Measurements from ENCODE around the gene TRABD.
"Not testable (repeated sequence)": the region's sequence is repeated elsewhere in the genome, so short reads cannot be mapped to it uniquely, and the experiment has no call there.

TRABD gene

DNA sequence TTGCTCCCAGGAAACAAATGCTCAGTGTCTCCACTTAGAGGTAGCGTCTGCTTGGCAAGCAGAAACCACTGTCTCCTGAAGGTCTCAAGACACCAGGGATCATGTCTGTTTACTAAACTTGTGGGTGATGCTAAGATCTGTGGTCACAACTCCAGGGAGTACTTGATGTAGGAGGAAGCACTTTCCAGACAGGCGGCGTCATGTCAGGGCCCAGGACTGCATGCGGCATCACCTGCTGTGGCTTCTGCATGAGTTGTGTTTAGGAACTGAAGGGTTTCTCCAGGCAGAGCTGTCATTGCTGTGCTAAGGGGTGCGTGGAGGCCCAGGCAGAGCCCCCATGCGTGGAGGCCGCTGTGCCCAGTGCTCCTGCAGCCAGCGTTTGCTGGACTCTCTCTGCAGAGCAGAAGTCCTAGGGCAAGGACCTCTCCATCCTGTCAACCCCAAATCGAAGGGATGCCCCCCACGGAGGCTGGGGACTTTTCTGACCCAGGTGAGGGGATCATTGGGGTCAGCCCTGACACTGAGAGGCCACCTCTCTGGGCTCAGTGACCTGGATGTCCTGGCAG lies 23.2 kb upstream of the TRABD start:
- H2AFZ ChIP-seq (ENCODE audit: low read depth, low read length): no peak overlapping the region
- TF ChIP-seq EZH2 (IDR thresholded peaks at IDR 0.05; ENCODE audit: borderline replicate concordance, low read depth, low read length, severe bottlenecking): no peak
- TF ChIP-seq, protein P1, sequence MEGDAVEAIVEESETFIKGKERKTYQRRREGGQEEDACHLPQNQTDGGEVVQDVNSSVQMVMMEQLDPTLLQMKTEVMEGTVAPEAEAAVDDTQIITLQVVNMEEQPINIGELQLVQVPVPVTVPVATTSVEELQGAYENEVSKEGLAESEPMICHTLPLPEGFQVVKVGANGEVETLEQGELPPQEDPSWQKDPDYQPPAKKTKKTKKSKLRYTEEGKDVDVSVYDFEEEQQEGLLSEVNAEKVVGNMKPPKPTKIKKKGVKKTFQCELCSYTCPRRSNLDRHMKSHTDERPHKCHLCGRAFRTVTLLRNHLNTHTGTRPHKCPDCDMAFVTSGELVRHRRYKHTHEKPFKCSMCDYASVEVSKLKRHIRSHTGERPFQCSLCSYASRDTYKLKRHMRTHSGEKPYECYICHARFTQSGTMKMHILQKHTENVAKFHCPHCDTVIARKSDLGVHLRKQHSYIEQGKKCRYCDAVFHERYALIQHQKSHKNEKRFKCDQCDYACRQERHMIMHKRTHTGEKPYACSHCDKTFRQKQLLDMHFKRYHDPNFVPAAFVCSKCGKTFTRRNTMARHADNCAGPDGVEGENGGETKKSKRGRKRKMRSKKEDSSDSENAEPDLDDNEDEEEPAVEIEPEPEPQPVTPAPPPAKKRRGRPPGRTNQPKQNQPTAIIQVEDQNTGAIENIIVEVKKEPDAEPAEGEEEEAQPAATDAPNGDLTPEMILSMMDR (IDR thresholded peaks at IDR 0.05; ENCODE audit: borderline replicate concordance, extremely low read depth, low read length, poor library complexity, severe bottlenecking): no peak
- no peak overlapping the region for H3K27ac ChIP-seq (ENCODE audit: low read length)
- H3K4me3 ChIP-seq (ENCODE audit: low read depth in 1 of 2, low read length in 2 of 2): no peak overlapping the region
- no peak overlapping the region for H3K9ac ChIP-seq (ENCODE audit: low read depth, low read length)
- no peaks in the 10 kb centered on the region for H3K79me2 ChIP-seq (ENCODE audit: insufficient read depth, low read length)
- no peak overlapping the region for H3K4me2 ChIP-seq (ENCODE audit: insufficient read depth, low read length)
- 0 out of 2 replicates have a peak, but pooled peaks cover 3% of the 10 kb centered on the region for H4K20me1 ChIP-seq (ENCODE audit: insufficient read depth, low read length)
- H3K27me3 ChIP-seq (ENCODE audit: insufficient read depth, low read length, poor library complexity): peaks cover 9% of the 10 kb centered on the region
- no peak for ATAC-seq (ENCODE audit: insufficient read depth, low read depth)
- no peaks in the 10 kb centered on the region for H3K36me3 ChIP-seq (ENCODE audit: insufficient read depth, low read length)
- no peaks in the 10 kb centered on the region for H3K9me3 ChIP-seq (ENCODE audit: insufficient read depth, low read length, severe bottlenecking)
- H3K4me1 ChIP-seq (ENCODE audit: insufficient read depth, low read length): no peaks in the 10 kb centered on the region
- no peak for DNase-seq

DNA sequence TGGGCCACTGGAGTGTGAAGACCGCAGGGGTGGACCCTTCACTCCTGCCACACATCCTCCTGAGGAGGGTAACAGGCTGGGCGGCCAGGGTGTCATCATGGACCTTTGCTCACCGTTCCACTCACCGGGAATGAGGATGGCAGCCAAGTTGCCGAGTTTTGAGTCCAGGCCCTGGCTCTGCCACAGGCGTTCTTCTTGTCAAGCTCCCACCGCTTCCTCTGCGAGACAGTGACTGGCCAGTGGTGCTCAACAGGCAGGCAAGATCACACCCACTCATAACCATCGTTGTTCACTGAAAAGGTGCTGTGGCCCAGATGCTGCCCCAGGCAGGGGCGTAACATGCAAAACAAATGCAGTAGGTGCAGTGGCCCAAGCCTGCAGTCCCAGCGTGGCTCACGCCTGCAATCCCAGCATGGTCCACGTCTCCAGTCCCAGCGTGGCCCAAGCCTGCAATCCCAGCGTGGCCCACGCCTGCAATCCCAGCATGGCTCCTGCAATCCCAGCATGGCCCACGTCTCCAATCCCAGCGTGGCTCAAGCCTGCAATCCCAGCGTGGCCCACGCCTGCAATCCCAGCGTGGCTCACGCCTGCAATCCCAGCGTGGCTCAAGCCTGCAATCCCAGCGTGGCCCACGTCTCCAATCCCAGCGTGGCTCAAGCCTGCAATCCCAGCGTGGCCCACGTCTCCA lies 20.1 kb upstream of the TRABD start:
- Histone ChIP-seq H2AFZ (ENCODE audit: low read depth, low read length) (no peak overlapping the region), H3K27ac (ENCODE audit: low read length) (no peak overlapping the region), H3K9me3 (ENCODE audit: insufficient read depth, low read length, severe bottlenecking) (no peaks in the 10 kb centered on the region), H4K20me1 (ENCODE audit: insufficient read depth, low read length) (no peaks in the 10 kb centered on the region), H3K4me3 (ENCODE audit: low read depth in 1 of 2, low read length in 2 of 2) (no peak overlapping the region), H3K27me3 (ENCODE audit: insufficient read depth, low read length, poor library complexity) (no peaks in the 10 kb centered on the region), H3K36me3 (ENCODE audit: insufficient read depth, low read length) (no peaks in the 10 kb centered on the region), H3K4me1 (ENCODE audit: insufficient read depth, low read length) (no peaks in the 10 kb centered on the region), H3K79me2 (ENCODE audit: insufficient read depth, low read length) (no peaks in the 10 kb centered on the region), H3K4me2 (ENCODE audit: insufficient read depth, low read length) (no peak overlapping the region), H3K9ac (ENCODE audit: low read depth, low read length) (no peak overlapping the region)
- TF ChIP-seq, protein P1 (IDR thresholded peaks at IDR 0.05; ENCODE audit: borderline replicate concordance, extremely low read depth, low read length, poor library complexity, severe bottlenecking): no peak
- TF ChIP-seq EZH2 (IDR thresholded peaks at IDR 0.05; ENCODE audit: borderline replicate concordance, low read depth, low read length, severe bottlenecking): no peak
- DNase-seq (no peak), ATAC-seq (ENCODE audit: insufficient read depth, low read depth) (no peak)

DNA sequence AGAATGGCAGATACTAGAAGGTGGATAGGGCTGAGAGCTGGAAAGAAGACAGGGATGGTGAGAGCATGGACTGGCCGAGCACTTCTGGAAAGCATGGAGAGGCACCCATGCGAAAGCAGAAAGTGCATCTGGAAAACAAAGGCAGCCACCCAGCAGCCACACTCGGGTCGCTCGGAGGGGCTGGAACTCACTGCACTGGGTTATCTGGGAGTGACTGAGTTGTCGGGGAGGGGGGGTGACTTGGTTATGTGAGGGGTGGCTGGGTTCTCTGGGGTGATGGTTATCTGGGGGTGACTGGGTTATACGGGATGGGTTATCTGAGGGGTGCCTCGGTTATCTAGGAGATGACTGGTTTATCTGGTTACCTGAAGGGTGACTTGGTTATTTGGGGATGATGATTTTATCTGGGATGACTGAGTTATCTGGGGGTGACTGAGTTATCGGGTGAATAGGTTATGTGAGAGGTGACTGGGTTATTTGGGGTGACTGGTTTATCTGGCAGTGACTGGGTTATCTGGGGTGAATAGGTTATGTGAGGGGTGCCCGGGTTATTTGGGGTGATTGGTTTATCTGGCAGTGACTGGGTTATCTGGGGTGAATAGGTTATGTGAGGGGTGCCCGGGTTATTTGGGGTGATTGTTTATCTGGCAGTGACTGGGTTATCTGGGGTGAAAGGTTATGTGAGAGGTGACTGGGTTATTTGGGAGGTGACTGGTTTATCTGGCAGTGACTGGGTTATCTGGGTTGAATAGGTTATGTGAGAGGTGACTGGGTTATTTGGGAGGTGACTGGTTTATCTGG lies 17.8 kb upstream of the TRABD start:
- no peaks in the 10 kb centered on the region for H4K20me1 ChIP-seq (ENCODE audit: insufficient read depth, low read length)
- no peaks in the 10 kb centered on the region for H3K9me3 ChIP-seq (ENCODE audit: insufficient read depth, low read length, severe bottlenecking)
- no peaks in the 10 kb centered on the region for H3K36me3 ChIP-seq (ENCODE audit: insufficient read depth, low read length)
- H3K4me3 ChIP-seq (ENCODE audit: low read depth in 1 of 2, low read length in 2 of 2): no peak overlapping the region
- ATAC-seq (ENCODE audit: insufficient read depth, low read depth) (no peak), DNase-seq (no peak)
- H3K79me2 ChIP-seq (ENCODE audit: insufficient read depth, low read length): no peaks in the 10 kb centered on the region
- no peak overlapping the region for H3K27ac ChIP-seq (ENCODE audit: low read length)
- H3K4me1 ChIP-seq (ENCODE audit: insufficient read depth, low read length): no peaks in the 10 kb centered on the region
- no peak overlapping the region for H2AFZ ChIP-seq (ENCODE audit: low read depth, low read length)
- H3K9ac ChIP-seq (ENCODE audit: low read depth, low read length): no peak overlapping the region
- no peaks in the 10 kb centered on the region for H3K27me3 ChIP-seq (ENCODE audit: insufficient read depth, low read length, poor library complexity)
- H3K4me2 ChIP-seq (ENCODE audit: insufficient read depth, low read length): no peak overlapping the region
- TF ChIP-seq, protein P1 (IDR thresholded peaks at IDR 0.05; ENCODE audit: borderline replicate concordance, extremely low read depth, low read length, poor library complexity, severe bottlenecking): no peak
- no peak for TF ChIP-seq EZH2 (IDR thresholded peaks at IDR 0.05; ENCODE audit: borderline replicate concordance, low read depth, low read length, severe bottlenecking)

DNA sequence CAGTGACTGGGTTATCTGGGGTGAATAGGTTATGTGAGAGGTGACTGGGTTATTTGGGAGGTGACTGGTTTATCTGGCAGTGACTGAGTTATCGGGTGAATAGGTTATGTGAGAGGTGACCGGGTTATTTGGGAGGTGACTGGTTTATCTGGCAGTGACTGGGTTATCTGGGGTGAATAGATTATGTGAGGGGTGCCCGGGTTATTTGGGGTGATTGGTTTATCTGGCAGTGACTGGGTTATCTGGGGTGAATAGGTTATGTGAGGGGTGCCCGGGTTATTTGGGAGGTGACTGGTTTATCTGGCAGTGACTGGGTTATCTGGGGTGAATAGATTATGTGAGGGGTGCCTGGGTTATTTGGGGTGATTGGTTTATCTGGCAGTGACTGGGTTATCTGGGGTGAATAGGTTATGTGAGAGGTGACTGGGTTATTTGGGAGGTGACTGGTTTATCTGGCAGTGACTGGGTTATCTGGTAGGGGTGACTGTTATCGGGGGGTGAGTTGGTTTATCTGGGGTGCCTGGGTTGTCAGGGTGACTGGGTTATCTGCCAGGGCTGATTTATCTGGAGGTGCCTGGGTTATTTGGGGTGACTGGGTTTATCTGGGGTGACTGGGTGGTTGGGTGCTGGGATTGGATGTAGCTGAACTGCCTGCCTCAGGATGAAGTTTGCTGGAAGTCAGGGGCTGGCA lies 17.1 kb upstream of the TRABD start:
- H3K9ac ChIP-seq (ENCODE audit: low read depth, low read length); H3K4me1 ChIP-seq (ENCODE audit: insufficient read depth, low read length); H3K4me3 ChIP-seq (ENCODE audit: low read depth in 1 of 2, low read length in 2 of 2); H4K20me1 ChIP-seq (ENCODE audit: insufficient read depth, low read length); H3K36me3 ChIP-seq (ENCODE audit: insufficient read depth, low read length); H3K27ac ChIP-seq (ENCODE audit: low read length); H2AFZ ChIP-seq (ENCODE audit: low read depth, low read length); H3K4me2 ChIP-seq (ENCODE audit: insufficient read depth, low read length); DNase-seq; H3K27me3 ChIP-seq (ENCODE audit: insufficient read depth, low read length, poor library complexity); H3K79me2 ChIP-seq (ENCODE audit: insufficient read depth, low read length); ATAC-seq (ENCODE audit: insufficient read depth, low read depth); H3K9me3 ChIP-seq (ENCODE audit: insufficient read depth, low read length, severe bottlenecking): not testable (repeated sequence)
